K562 (cell line): ENCODE data around the gene BNIPL. TPM values are rescaled to one million over a fixed set of nuclear protein-coding genes. Genes with fewer than 3 reads are reported as not detected.

Source experiments
- FOXJ3 ChIP-seq: sonication (generic); formaldehyde crosslinking; IDR thresholded peaks from 2 replicates; pipeline ENCODE4 v1.4.0; 2020; ENCODE audit warnings: mild to moderate bottlenecking, missing genetic modification reagents
- HDGF ChIP-seq: fragments of 450-650 bp; IDR thresholded peaks from 2 replicates; pipeline ENCODE4 v1.6.1; 2016
- HMGN3 ChIP-seq: IDR thresholded peaks from 2 replicates; pipeline ENCODE4 v1.6.1; 2011; ENCODE audit warnings: borderline replicate concordance, low read depth, mild to moderate bottlenecking, mixed read lengths, low read length; ENCODE audit not compliant: insufficient read length; ENCODE audit errors: extremely low read depth
- L3MBTL2 ChIP-seq: fragments of 450-650 bp; IDR thresholded peaks from 2 replicates; pipeline ENCODE4 v1.6.1; 2016; ENCODE audit warnings: mild to moderate bottlenecking, moderate library complexity
- MEF2A ChIP-seq: IDR thresholded peaks from 2 replicates; pipeline ENCODE4 v1.6.1; 2011; ENCODE audit warnings: low read depth, mild to moderate bottlenecking, low read length, moderate library complexity; ENCODE audit not compliant: control insufficient read depth
- MTA3 ChIP-seq: fragments of 450-650 bp; formaldehyde crosslinking; IDR thresholded peaks from 2 replicates; pipeline ENCODE4 v1.6.1; 2017; ENCODE audit warnings: mild to moderate bottlenecking, borderline replicate concordance
- NFRKB ChIP-seq: fragments of 450-650 bp; IDR thresholded peaks from 2 replicates; pipeline ENCODE4 v1.6.1; 2016; ENCODE audit warnings: low read depth
- RBM15 ChIP-seq: fragments of 200-400 bp; formaldehyde crosslinking; IDR thresholded peaks from 2 replicates; pipeline ENCODE4 v1.6.1; 2018; ENCODE audit warnings: mild to moderate bottlenecking, low read length, moderate library complexity; ENCODE audit not compliant: insufficient read depth
- RFX1 ChIP-seq: fragments of 450-650 bp; IDR thresholded peaks from 2 replicates; pipeline ENCODE4 v1.6.1; 2016; ENCODE audit warnings: mild to moderate bottlenecking, moderate library complexity
- TRIM24 ChIP-seq, 2 experiments: fragments of 450-650 bp; IDR thresholded peaks; 2 replicates each; pipeline ENCODE4 v1.6.1; 2016
- ZNF121 ChIP-seq: sonication (generic); formaldehyde crosslinking; conservative IDR thresholded peaks from 2 replicates; pipeline ENCODE4 v1.8.0; 2022; ENCODE audit warnings: missing genetic modification reagents
- ZNF507 ChIP-seq: conservative IDR thresholded peaks from 2 replicates; pipeline ENCODE4 v1.6.1; 2017; ENCODE audit warnings: missing genetic modification characterization, missing compliant biosample characterization
- ZZZ3 ChIP-seq: fragments of 450-650 bp; IDR thresholded peaks from 2 replicates; pipeline ENCODE4 v1.6.1; 2016; ENCODE audit warnings: antibody characterized with exemption, mild to moderate bottlenecking, moderate library complexity
- polyA plus RNA-seq, 8 experiments: library from polyadenylated mRNA; depleted of rRNA in 4 of 8; stranded (reverse) in 5 of 8; unstranded in 3 of 8; fragments of >200 nt; fragmentation: Nextera tagmentation in 2 of 8; fragmentation: Illumina TruSeq in 1 of 8; extraction: Ambion mirVana in 2 of 8; extraction: Trizol in 1 of 8; gene quantifications; 2 replicates each; pipeline versions ENCODE4 v1.2.1 to v1.2.3, GENCODE V29; 2011 to 2014; ENCODE audit warnings: inconsistent platforms in 1 of 8, missing spikeins in 1 of 8
- total RNA-seq, 7 experiments: library from RNA; depleted of rRNA in 6 of 7; stranded (reverse); fragments of >200 nt in 6 of 7; fragmentation: Illumina TruSeq in 2 of 7; extraction: Trizol in 2 of 7; gene quantifications; 2 replicates each; pipeline versions ENCODE4 v1.2.1 to v1.2.3, GENCODE V29; 2011 to 2021; ENCODE audit warnings: low replicate concordance in 1 of 7
- TF ChIP-seq, protein P1 (sequence below), 2 experiments: fragments of 450-650 bp; formaldehyde crosslinking in 1 of 2; IDR thresholded peaks; 2 replicates each; pipeline versions ENCODE4 v1.4.0 to v1.6.1; 2014 to 2020; ENCODE audit warnings: mild to moderate bottlenecking in 2 of 2, borderline replicate concordance in 1 of 2, low read depth in 1 of 2
- TF ChIP-seq, protein P2 (sequence below): sonication (generic); formaldehyde crosslinking; IDR thresholded peaks from 2 replicates; pipeline ENCODE4 v1.8.0; 2022; ENCODE audit warnings: missing genetic modification reagents, mild to moderate bottlenecking, moderate library complexity, borderline replicate concordance
- TF ChIP-seq, protein P3 (sequence below): sonication (generic); formaldehyde crosslinking; IDR thresholded peaks from 2 replicates; pipeline ENCODE4 v1.4.0; 2020; ENCODE audit warnings: mild to moderate bottlenecking, missing genetic modification reagents

Gene BNIPL
- total and polyA plus RNA-seq, 9 of the 15 experiments (the other 6 are each of a cell fraction or from before 2014, with no cell fraction given): 0.08 to 1.4 (median 0.68) TPM

DNA sequence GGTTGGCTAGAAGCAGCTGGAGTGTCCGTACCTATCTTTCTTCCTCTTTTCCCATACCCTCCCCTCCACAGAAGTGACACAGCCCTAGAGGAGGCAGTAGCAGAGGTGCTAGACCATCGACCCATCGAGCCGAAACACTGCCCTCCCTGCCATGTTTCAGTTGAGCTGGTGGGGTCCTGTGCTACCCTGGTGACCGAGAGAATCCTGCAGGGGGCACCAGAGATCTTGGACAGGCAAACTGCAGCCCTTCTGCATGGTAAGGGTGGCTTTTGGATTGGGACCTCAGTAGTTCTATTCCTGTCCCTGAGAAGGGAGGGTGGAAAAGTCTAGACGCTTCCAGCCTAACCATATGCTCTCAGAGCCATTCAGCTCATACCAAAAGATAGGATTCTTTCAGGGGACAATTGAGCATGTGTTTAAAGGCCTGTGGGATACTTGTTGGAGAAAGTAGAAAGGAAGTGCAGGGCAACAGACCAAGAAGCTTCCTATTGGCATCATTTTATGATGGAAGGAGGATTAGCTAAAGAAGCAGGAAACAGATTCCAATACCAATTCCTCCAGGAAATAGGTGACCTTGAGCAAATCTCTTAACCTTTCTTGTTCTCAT, 11.7 kb upstream of the BNIPL start (continued):
- TF ChIP-seq, protein P1, sequence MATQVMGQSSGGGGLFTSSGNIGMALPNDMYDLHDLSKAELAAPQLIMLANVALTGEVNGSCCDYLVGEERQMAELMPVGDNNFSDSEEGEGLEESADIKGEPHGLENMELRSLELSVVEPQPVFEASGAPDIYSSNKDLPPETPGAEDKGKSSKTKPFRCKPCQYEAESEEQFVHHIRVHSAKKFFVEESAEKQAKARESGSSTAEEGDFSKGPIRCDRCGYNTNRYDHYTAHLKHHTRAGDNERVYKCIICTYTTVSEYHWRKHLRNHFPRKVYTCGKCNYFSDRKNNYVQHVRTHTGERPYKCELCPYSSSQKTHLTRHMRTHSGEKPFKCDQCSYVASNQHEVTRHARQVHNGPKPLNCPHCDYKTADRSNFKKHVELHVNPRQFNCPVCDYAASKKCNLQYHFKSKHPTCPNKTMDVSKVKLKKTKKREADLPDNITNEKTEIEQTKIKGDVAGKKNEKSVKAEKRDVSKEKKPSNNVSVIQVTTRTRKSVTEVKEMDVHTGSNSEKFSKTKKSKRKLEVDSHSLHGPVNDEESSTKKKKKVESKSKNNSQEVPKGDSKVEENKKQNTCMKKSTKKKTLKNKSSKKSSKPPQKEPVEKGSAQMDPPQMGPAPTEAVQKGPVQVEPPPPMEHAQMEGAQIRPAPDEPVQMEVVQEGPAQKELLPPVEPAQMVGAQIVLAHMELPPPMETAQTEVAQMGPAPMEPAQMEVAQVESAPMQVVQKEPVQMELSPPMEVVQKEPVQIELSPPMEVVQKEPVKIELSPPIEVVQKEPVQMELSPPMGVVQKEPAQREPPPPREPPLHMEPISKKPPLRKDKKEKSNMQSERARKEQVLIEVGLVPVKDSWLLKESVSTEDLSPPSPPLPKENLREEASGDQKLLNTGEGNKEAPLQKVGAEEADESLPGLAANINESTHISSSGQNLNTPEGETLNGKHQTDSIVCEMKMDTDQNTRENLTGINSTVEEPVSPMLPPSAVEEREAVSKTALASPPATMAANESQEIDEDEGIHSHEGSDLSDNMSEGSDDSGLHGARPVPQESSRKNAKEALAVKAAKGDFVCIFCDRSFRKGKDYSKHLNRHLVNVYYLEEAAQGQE (IDR thresholded peaks at IDR 0.05; ENCODE audit: borderline replicate concordance): peak; percentile 81
- TF ChIP-seq, protein P1 (CRISPR knock-in tag; IDR thresholded peaks at IDR 0.05; ENCODE audit: low read depth): no peak
- TF ChIP-seq ZZZ3 (no peak), FOXJ3 (CRISPR knock-in tag) (no peak), ZNF121 (CRISPR knock-in tag) (no peak), MEF2A (no peak), TRIM24 (IDR thresholded peaks at IDR 0.05) (no peak), NFRKB (no peak), MTA3 (0 out of 2 replicates have a peak, but pooled peaks have one; percentile 19), ZNF507 (no peak), RBM15 (no peak), HDGF (no peak; the same call in 1 of the 2 replicates), L3MBTL2 (no peak), HMGN3 (no peak), RFX1 (peak; percentile 19; the same call in 1 of the 2 replicates)
- TF ChIP-seq, protein P2, sequence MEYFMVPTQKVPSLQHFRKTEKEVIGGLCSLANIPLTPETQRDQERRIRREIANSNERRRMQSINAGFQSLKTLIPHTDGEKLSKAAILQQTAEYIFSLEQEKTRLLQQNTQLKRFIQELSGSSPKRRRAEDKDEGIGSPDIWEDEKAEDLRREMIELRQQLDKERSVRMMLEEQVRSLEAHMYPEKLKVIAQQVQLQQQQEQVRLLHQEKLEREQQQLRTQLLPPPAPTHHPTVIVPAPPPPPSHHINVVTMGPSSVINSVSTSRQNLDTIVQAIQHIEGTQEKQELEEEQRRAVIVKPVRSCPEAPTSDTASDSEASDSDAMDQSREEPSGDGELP: peak; percentile 36; the same call in 1 of the 2 replicates
- TF ChIP-seq, protein P3, sequence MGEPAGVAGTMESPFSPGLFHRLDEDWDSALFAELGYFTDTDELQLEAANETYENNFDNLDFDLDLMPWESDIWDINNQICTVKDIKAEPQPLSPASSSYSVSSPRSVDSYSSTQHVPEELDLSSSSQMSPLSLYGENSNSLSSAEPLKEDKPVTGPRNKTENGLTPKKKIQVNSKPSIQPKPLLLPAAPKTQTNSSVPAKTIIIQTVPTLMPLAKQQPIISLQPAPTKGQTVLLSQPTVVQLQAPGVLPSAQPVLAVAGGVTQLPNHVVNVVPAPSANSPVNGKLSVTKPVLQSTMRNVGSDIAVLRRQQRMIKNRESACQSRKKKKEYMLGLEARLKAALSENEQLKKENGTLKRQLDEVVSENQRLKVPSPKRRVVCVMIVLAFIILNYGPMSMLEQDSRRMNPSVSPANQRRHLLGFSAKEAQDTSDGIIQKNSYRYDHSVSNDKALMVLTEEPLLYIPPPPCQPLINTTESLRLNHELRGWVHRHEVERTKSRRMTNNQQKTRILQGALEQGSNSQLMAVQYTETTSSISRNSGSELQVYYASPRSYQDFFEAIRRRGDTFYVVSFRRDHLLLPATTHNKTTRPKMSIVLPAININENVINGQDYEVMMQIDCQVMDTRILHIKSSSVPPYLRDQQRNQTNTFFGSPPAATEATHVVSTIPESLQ (CRISPR knock-in tag): no peak
